ENCODE results near the gene TSPAN32. TPM values are rescaled to one million over a fixed set of nuclear protein-coding genes. Genes with fewer than 3 reads are reported as not detected.

The TSPAN32 gene, protein sequence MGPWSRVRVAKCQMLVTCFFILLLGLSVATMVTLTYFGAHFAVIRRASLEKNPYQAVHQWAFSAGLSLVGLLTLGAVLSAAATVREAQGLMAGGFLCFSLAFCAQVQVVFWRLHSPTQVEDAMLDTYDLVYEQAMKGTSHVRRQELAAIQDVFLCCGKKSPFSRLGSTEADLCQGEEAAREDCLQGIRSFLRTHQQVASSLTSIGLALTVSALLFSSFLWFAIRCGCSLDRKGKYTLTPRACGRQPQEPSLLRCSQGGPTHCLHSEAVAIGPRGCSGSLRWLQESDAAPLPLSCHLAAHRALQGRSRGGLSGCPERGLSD
- polyA plus RNA-seq (not detected in 3 replicates), polyA minus RNA-seq (not detected in 3 replicates)
- polyA plus RNA-seq (2011; ENCODE audit: low read depth): not detected
- not detected in 2 replicates for polyA plus RNA-seq (2011; cell fraction: cytosol; rRNA removed)
- polyA plus RNA-seq (2011; cell fraction: nucleus; rRNA removed): not detected in 2 replicates
- not detected in 2 replicates for polyA plus RNA-seq (2012; ENCODE audit: low replicate concordance)
- not detected for polyA minus RNA-seq (2011; cell fraction: cytosol; rRNA and poly(A)+ RNA removed)
- polyA minus RNA-seq (2011; cell fraction: nucleus; rRNA and poly(A)+ RNA removed): not detected in 2 replicates

GRCh38 chr11:2301631-2302305 lies at the start of gene TSPAN32, which contains the start of gene C11orf21:
TSPAN32 (plus strand) TSS chr11:2302013; CDS start chr11:2302150, 137 bp downstream.
C11orf21 (minus strand) TSS chr11:2301918; CDS start chr11:2301808, 110 bp downstream.
- DNase-seq (ENCODE audit: low read depth, low spot score) (no peak), FAIRE-seq (no peak)
- H3K4me1 ChIP-seq (ENCODE audit: control insufficient read depth, extremely low read depth, insufficient read depth, low read length): no peaks in the 10 kb centered on the region
- TF ChIP-seq, protein P1, sequence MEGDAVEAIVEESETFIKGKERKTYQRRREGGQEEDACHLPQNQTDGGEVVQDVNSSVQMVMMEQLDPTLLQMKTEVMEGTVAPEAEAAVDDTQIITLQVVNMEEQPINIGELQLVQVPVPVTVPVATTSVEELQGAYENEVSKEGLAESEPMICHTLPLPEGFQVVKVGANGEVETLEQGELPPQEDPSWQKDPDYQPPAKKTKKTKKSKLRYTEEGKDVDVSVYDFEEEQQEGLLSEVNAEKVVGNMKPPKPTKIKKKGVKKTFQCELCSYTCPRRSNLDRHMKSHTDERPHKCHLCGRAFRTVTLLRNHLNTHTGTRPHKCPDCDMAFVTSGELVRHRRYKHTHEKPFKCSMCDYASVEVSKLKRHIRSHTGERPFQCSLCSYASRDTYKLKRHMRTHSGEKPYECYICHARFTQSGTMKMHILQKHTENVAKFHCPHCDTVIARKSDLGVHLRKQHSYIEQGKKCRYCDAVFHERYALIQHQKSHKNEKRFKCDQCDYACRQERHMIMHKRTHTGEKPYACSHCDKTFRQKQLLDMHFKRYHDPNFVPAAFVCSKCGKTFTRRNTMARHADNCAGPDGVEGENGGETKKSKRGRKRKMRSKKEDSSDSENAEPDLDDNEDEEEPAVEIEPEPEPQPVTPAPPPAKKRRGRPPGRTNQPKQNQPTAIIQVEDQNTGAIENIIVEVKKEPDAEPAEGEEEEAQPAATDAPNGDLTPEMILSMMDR (optimal IDR thresholded peaks at IDR 0.05 in 1 of 3, IDR thresholded peaks at IDR 0.05 in 1 of 3, conservative IDR thresholded peaks at IDR 0.05 in 1 of 3; ENCODE audit: extremely low read depth in 1 of 3, insufficient read depth in 2 of 3, low read length in 3 of 3): no peak
- no peak for TF ChIP-seq EZH2 (IDR thresholded peaks at IDR 0.05; ENCODE audit: low read length)
- H3K36me3 ChIP-seq (ENCODE audit: control insufficient read depth in 2 of 2, extremely low read depth in 1 of 2, insufficient read depth in 2 of 2, low read length in 2 of 2): no peaks in the 10 kb centered on the region
- H3K4me3 ChIP-seq (ENCODE audit: control insufficient read depth in 2 of 3, extremely low read depth in 1 of 3, insufficient read depth in 2 of 3, low read depth in 1 of 3, low read length in 3 of 3): no peak within 1 kb of the TSS
- no peak within 1 kb of the TSS for H3K9ac ChIP-seq (ENCODE audit: control insufficient read depth, extremely low read depth, insufficient read depth, low read length)
- no peak within 1 kb of the TSS for H3K27ac ChIP-seq (ENCODE audit: control insufficient read depth, insufficient read depth, low read length)
- H3K4me2 ChIP-seq (ENCODE audit: control insufficient read depth, extremely low read depth, insufficient read depth, low read depth, low read length): no peak within 1 kb of the TSS
- H3K9me3 ChIP-seq (ENCODE audit: control insufficient read depth, low read depth, low read length): no peaks in the 10 kb centered on the region
- no peaks in the 10 kb centered on the region for H3K9me1 ChIP-seq (ENCODE audit: control insufficient read depth, extremely low read depth, insufficient read depth, low read length)
- dilution Hi-C loops (cut with MboI; ENCODE audit: extremely low pct_ligation_motif_present, low sequenced_read_pairs): no loop called here
- peaks cover 11% of the 10 kb centered on the region for H3K27me3 ChIP-seq (ENCODE audit: control insufficient read depth, extremely low read depth, insufficient read depth, low read length)
- H3K79me2 ChIP-seq (ENCODE audit: control insufficient read depth, insufficient read depth, low read length): no peaks in the 10 kb centered on the region
- no peak within 1 kb of the TSS for H2AFZ ChIP-seq (ENCODE audit: control insufficient read depth, low read length)
- H4K20me1 ChIP-seq (ENCODE audit: control insufficient read depth, extremely low read depth, insufficient read depth, low read length): no peaks in the 10 kb centered on the region

DNA sequence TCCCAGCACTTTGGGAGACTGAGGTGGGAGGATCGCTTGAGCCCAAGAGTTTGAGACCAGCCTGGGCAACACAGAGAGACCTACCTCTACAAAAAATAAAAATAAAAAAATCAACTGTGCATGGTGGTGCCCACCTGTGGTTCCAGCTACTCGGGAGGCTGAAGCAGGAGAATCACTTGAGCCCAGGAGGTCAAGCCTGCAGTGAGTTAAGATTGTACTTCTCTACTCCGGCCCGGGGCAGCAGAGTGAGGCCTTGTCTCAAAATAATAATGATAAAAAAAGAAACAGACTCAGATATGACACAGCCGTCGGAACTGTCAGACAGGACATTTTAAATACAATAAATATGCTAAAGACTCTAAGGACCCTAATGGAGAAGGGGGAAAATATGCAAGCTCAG lies 49.8 kb upstream of the TSPAN32 start:
- Histone ChIP-seq H3K4me1 (ENCODE audit: control insufficient read depth, extremely low read depth, insufficient read depth, low read length) (peaks cover 10% of the 10 kb centered on the region), H3K9me1 (ENCODE audit: control insufficient read depth, extremely low read depth, insufficient read depth, low read length) (no peaks in the 10 kb centered on the region), H3K4me3 (ENCODE audit: control insufficient read depth in 2 of 3, extremely low read depth in 1 of 3, insufficient read depth in 2 of 3, low read depth in 1 of 3, low read length in 3 of 3) (no peak overlapping the region), H2AFZ (ENCODE audit: control insufficient read depth, low read length) (no peak overlapping the region), H3K79me2 (ENCODE audit: control insufficient read depth, insufficient read depth, low read length) (no peaks in the 10 kb centered on the region), H4K20me1 (ENCODE audit: control insufficient read depth, extremely low read depth, insufficient read depth, low read length) (no peaks in the 10 kb centered on the region), H3K27me3 (ENCODE audit: control insufficient read depth, extremely low read depth, insufficient read depth, low read length) (no peaks in the 10 kb centered on the region), H3K9me3 (ENCODE audit: control insufficient read depth, low read depth, low read length) (no peaks in the 10 kb centered on the region), H3K27ac (ENCODE audit: control insufficient read depth, insufficient read depth, low read length) (no peak overlapping the region), H3K9ac (ENCODE audit: control insufficient read depth, extremely low read depth, insufficient read depth, low read length) (no peak overlapping the region), H3K4me2 (ENCODE audit: control insufficient read depth, extremely low read depth, insufficient read depth, low read depth, low read length) (no peak overlapping the region), H3K36me3 (ENCODE audit: control insufficient read depth in 2 of 2, extremely low read depth in 1 of 2, insufficient read depth in 2 of 2, low read length in 2 of 2) (no peaks in the 10 kb centered on the region)
- DNase-seq (ENCODE audit: low read depth, low spot score) (no peak), FAIRE-seq (no peak)
- dilution Hi-C loops (cut with MboI; ENCODE audit: extremely low pct_ligation_motif_present, low sequenced_read_pairs): no loop called here
- TF ChIP-seq, protein P1 (optimal IDR thresholded peaks at IDR 0.05 in 1 of 3, IDR thresholded peaks at IDR 0.05 in 1 of 3, conservative IDR thresholded peaks at IDR 0.05 in 1 of 3; ENCODE audit: extremely low read depth in 1 of 3, insufficient read depth in 2 of 3, low read length in 3 of 3): no peak
- no peak for TF ChIP-seq EZH2 (IDR thresholded peaks at IDR 0.05; ENCODE audit: low read length)

Measured in keratinocyte (primary cell).